Posterior cingulate gyrus (tissue), 11 donors: Measurements from ENCODE around the gene ANKRA2.

Source experiments
- DNase-seq, 10 donors: peaks; one replicate each; pipeline versions ENCODE4 v3.0.0 to v3.0.0-alpha.2; 2020 to 2021; ENCODE audit warnings: mixed read lengths in 3 of 10
- intact Hi-C: fragments of 100-400 bp; cut with DNase I; formaldehyde crosslinking; loops from one replicate; pipeline ENCODE4 v1.15.1; 2023

The ANKRA2 gene

GRCh38 chr5:73565139-73565968 is at the start of gene ANKRA2, which contains the start of gene UTP15:
Gene ANKRA2, minus strand, starts transcription at chr5:73565639. Its CDS starts 2,758 bp downstream, at chr5:73562881.
Gene UTP15, plus strand, starts transcription at chr5:73565743. Its CDS starts 1,602 bp downstream, at chr5:73567345.
- intact Hi-C loops = loop anchor here (2.0 kb wide), 1 partner anchor 67 kb away; the partner anchor contains the start of gene BTF3
- peak; percentile 93 to 100 (median 98) for DNase-seq

- no peak for DNase-seq
Measured at GRCh38 chr5:73615085-73615484, 49.6 kb upstream of the ANKRA2 start.

GRCh38 chr5:73612799-73613198 is 47.4 kb upstream of the ANKRA2 start:
- intact Hi-C loops = no loop called here
- DNase-seq = no peak

More at GRCh38 chr5:73615085-73615484, 49.6 kb upstream of the ANKRA2 start:
- intact Hi-C loops = no loop called here

- DNase-seq = no peak
- intact Hi-C loops = no loop called here
Measured at GRCh38 chr5:73607228-73607627, 41.8 kb upstream of the ANKRA2 start.

- intact Hi-C loops = no loop called here
- no peak for DNase-seq
Measured at GRCh38 chr5:73606206-73606753, 40.8 kb upstream of the ANKRA2 start.

GRCh38 chr5:73605223-73606087 is 40.0 kb upstream of the ANKRA2 start:
- intact Hi-C loops = no loop called here
- DNase-seq = no peak

- intact Hi-C loops = no loop called here
- DNase-seq = no peak
Measured at GRCh38 chr5:73603998-73604397, 38.6 kb upstream of the ANKRA2 start.

GRCh38 chr5:73599380-73599779 is 33.9 kb upstream of the ANKRA2 start:
- DNase-seq = no peak
- intact Hi-C loops = no loop called here

GRCh38 chr5:73596705-73597328 is 31.4 kb upstream of the ANKRA2 start:
- no peak for DNase-seq
- intact Hi-C loops = no loop called here

- intact Hi-C loops = no loop called here
- no peak for DNase-seq
Measured at GRCh38 chr5:73592551-73592950, 27.1 kb upstream of the ANKRA2 start.

- intact Hi-C loops = loop anchor here (1.0 kb wide), 1 partner anchor 200 kb away; no protein-coding TSS in a partner anchor
- no peak for DNase-seq
Measured at GRCh38 chr5:73591698-73592501, 26.5 kb upstream of the ANKRA2 start.

- DNase-seq = peak in 2 of 10 donors; percentile 24 to 26
Measured at GRCh38 chr5:73591102-73591695, 25.8 kb upstream of the ANKRA2 start.

GRCh38 chr5:73587923-73588322 is 22.5 kb upstream of the ANKRA2 start:
- intact Hi-C loops = no loop called here
- DNase-seq = no peak

More at GRCh38 chr5:73591102-73591695, 25.8 kb upstream of the ANKRA2 start:
- intact Hi-C loops = loop anchor here (1.0 kb wide), 1 partner anchor 201 kb away; no protein-coding TSS in a partner anchor

- DNase-seq = no peak
- intact Hi-C loops = no loop called here
Measured at GRCh38 chr5:73582285-73583145, 17.1 kb upstream of the ANKRA2 start.

- intact Hi-C loops = loop anchor here (2.0 kb wide), 1 partner anchor 67 kb away; the partner anchor contains the start of gene BTF3
- DNase-seq = no peak
Measured at GRCh38 chr5:73565969-73566547, 619 bp upstream of the ANKRA2 start.

GRCh38 chr5:73564675-73565074 is 764 bp downstream of the ANKRA2 start:
- intact Hi-C loops = loop anchor here (2.0 kb wide), 1 partner anchor 66 kb away; the partner anchor contains the start of gene BTF3
- DNase-seq = no peak

- no peak for DNase-seq
- intact Hi-C loops = loop anchor here (2.0 kb wide), 1 partner anchor 65 kb away; the partner anchor contains the start of gene BTF3
Measured at GRCh38 chr5:73564018-73564417, 1.4 kb downstream of the ANKRA2 start.
